VCaP (cell line): ENCODE results near the gene ERN1.

Source experiments
- H3K27ac ChIP-seq: fragments of 450-650 bp; 2 replicates; pipeline ENCODE4 v1.5.1; 2017
- CTCF ChIP-seq: fragments of 450-650 bp; conservative IDR thresholded peaks from 2 replicates; pipeline ENCODE4 v1.5.1; 2017; ENCODE audit warnings: mild to moderate bottlenecking, moderate library complexity

Gene ERN1

GRCh38 chr17:64131606-64132270, 1.8 kb upstream of the ERN1 start:
- TF ChIP-seq CTCF: no peak
- no peak overlapping the region; the same call in 1 of the 2 replicates for H3K27ac ChIP-seq

GRCh38 chr17:64130559-64131001, 636 bp upstream of the ERN1 start:
- H3K27ac ChIP-seq: no peak overlapping the region; the same call in 1 of the 2 replicates

GRCh38 chr17:64129515-64129764, 504 bp downstream of the ERN1 start:
- H3K27ac ChIP-seq: peak overlapping the region; percentile 91
- no peak for TF ChIP-seq CTCF

More at GRCh38 chr17:64130559-64131001, 636 bp upstream of the ERN1 start:
- no peak for TF ChIP-seq CTCF

- no peak for TF ChIP-seq CTCF
- H3K27ac ChIP-seq: peak overlapping the region; percentile 91
These were observed 993 bp downstream of the ERN1 start for GRCh38 chr17:64128787-64129514.

- no peak for TF ChIP-seq CTCF
- H3K27ac ChIP-seq: peak overlapping the region; percentile 91; the same call in 1 of the 2 replicates
These were observed 3.0 kb downstream of the ERN1 start for GRCh38 chr17:64126918-64127317.

- TF ChIP-seq CTCF: no peak
- no peak overlapping the region for H3K27ac ChIP-seq
These were observed 4.0 kb downstream of the ERN1 start for GRCh38 chr17:64125937-64126336.

- no peak for TF ChIP-seq CTCF
These were observed 5.3 kb downstream of the ERN1 start for GRCh38 chr17:64124609-64125008.

More at GRCh38 chr17:64124609-64125008, 5.3 kb downstream of the ERN1 start:
- no peak overlapping the region for H3K27ac ChIP-seq
